GM12872 (cell line): ENCODE results near the gene MAGI2.

Experiments used
- TF ChIP-seq, protein P1 (sequence below): IDR thresholded peaks from 3 replicates; pipeline ENCODE4 v1.5.1; 2011; ENCODE audit warnings: low read depth, mild to moderate bottlenecking, low read length, moderate library complexity; ENCODE audit not compliant: insufficient read depth

The MAGI2 gene

DNA sequence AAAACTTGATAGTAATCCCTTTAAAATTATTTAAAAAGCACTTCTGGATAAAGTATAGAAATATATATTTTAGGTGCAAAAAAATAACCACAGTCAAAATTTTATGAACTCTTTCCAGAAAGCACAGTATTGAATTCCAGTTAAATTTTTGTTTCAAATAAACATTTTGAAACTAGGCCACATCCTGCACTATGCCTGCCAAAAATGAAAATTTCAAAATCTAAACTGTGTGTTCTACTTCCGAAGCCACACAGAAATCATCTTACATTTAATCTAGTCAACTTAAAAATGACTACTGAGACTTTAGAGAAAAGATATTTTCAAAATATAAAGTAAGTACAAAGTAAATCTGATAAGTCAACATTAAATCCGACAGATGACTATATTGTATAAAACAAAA is 50.0 kb downstream of the MAGI2 start:
- TF ChIP-seq, protein P1, sequence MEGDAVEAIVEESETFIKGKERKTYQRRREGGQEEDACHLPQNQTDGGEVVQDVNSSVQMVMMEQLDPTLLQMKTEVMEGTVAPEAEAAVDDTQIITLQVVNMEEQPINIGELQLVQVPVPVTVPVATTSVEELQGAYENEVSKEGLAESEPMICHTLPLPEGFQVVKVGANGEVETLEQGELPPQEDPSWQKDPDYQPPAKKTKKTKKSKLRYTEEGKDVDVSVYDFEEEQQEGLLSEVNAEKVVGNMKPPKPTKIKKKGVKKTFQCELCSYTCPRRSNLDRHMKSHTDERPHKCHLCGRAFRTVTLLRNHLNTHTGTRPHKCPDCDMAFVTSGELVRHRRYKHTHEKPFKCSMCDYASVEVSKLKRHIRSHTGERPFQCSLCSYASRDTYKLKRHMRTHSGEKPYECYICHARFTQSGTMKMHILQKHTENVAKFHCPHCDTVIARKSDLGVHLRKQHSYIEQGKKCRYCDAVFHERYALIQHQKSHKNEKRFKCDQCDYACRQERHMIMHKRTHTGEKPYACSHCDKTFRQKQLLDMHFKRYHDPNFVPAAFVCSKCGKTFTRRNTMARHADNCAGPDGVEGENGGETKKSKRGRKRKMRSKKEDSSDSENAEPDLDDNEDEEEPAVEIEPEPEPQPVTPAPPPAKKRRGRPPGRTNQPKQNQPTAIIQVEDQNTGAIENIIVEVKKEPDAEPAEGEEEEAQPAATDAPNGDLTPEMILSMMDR, result no peak

GRCh38 chr7:79401254-79401653 is 52.2 kb downstream of the MAGI2 start:
- TF ChIP-seq, protein P1, result no peak

DNA sequence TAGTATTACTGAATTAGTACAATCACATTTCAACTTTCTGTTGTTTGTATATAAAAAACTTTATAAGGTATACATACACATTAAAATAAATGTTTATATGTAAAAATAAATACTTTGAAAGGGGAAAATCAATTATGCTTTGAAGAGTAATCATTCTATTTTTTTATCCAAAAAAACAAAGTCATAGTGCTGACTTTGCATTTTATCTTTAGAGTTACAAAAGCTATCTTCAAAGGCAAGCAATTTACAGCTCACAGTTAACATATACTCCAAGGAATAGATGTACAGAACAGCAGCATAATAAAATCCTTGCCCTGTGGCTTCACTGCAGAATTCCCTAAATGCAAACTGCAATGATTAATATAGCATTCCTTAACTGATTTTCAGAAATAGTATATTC is 53.2 kb downstream of the MAGI2 start:
- TF ChIP-seq, protein P1, result no peak

DNA sequence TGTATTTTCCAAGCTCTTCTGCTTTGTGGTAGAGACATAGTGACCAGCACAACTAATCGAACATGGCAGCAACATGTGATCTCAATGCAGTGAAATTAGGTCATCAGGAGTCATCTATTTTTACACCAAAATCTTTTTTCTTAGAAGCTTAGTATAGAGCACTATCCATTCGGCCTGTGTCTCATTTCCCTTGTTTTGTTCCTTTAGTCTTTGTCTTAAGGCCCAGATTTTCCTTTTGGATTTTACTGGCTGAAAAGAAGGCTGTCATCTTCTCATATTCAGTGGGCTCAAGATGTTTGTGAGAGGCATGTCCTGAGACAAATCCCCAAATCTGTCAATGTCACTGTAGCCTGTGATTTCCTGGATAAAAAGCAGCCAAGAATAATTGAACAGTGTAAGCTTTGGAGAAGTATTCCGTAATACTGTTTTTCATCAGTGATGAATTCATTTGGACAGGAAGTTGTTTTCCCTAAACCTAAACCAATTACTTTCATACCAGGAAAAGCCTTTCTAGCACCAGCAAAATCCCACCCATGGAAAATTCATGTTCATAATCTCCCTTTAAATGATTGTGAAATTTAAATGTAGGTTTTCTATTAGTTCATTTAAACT is 55.2 kb downstream of the MAGI2 start:
- TF ChIP-seq, protein P1, result no peak

GRCh38 chr7:79386688-79387422 is 66.6 kb downstream of the MAGI2 start:
- TF ChIP-seq, protein P1, result no peak

- TF ChIP-seq, protein P1, result no peak
Measured at GRCh38 chr7:79381921-79382320, 71.5 kb downstream of the MAGI2 start.

- TF ChIP-seq, protein P1, result no peak
Measured at GRCh38 chr7:79377097-79377496, 76.4 kb downstream of the MAGI2 start.
